ENCODE measurements around the gene HRH3.

HRH3 gene

DNA sequence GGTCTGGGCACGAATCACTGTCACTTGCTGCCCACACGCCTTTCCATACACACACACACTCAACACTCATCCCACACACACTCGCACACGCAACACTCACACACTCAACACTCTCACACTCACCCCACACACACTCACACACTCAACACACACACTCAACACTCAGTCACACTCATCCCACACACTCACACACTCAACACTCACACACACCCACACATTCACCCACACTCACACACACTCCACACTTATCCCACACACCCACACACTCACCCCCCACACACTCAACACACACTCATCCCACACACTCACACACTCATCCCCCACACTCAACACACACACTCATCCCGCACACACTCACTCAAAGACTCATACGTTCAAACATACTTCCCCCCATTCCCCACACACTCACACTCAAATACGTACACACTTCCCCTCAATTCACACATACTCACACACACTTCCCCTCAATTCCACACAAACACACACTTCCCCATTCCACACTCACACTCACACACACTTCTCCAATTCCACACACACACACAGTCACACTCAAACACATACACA is 9.0 kb upstream of the HRH3 start:
- DNase-seq: no peak

DNA sequence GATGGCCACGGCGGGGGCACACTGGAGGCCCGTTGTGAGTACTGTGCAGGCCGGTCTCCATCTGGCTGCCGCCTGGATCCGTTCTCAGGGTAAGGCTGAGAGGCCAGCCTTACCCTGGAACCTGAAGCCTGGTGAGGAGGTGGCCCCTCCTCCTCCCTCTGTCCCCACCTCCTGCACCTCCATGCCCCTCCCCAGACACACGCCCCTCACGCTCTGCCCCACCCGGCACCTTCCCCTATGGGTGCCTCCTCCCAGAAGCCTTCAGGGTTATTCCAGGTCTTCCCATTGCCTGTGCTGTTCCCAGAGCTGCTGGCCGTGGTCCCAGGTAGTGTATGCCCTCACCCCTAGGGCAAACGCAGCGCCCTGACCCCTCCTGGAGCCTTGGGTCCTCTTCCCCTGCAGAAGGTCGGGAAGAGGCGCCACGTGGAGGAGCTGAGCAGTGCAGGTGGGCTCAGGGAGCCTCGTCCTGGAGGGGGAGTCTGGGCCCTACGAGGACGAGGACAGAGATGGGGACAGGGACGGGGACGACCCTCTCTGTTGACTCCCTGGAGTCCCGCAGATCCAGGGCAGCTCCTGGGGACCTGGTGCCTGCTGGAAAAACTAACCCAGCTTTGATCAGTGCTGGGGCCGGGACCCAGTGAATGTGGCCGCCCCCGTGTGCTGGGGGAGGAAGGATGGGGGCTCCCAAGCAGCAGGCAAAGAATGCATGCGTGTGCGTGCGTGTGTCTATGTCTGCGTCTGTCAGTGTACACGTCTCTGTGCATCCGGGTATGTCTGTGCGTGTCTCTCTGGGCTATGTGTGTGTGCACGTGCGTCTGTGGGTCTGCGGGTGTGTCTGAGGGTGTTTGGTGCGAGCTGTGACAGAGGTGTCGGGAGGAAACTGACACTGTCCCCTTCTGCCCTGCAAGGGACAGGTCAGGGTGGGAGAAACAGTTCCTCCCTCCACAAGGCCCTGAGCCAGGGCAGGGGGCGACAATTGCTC is 8.2 kb upstream of the HRH3 start:
- DNase-seq: peak; percentile 32

DNA sequence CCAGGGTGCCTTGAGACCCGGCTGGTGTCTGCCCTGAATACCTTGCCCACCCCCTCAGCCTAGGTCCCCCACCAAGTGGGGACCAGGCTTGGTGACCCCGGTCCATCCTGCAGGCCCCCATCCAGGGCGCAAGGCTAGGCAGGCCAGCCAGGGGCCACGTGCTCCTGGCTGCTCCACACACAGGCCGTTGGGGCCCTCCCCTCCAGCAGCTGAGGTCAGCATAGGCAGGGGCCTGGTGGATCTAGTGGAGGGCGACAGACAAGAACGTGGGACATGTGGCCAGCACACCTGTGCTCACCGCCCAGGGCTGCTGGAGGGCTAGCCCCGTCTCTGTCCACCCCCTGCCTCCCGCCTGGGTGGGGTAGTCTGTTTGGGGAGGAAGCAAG is 7.5 kb upstream of the HRH3 start:
- DNase-seq: no peak

DNA sequence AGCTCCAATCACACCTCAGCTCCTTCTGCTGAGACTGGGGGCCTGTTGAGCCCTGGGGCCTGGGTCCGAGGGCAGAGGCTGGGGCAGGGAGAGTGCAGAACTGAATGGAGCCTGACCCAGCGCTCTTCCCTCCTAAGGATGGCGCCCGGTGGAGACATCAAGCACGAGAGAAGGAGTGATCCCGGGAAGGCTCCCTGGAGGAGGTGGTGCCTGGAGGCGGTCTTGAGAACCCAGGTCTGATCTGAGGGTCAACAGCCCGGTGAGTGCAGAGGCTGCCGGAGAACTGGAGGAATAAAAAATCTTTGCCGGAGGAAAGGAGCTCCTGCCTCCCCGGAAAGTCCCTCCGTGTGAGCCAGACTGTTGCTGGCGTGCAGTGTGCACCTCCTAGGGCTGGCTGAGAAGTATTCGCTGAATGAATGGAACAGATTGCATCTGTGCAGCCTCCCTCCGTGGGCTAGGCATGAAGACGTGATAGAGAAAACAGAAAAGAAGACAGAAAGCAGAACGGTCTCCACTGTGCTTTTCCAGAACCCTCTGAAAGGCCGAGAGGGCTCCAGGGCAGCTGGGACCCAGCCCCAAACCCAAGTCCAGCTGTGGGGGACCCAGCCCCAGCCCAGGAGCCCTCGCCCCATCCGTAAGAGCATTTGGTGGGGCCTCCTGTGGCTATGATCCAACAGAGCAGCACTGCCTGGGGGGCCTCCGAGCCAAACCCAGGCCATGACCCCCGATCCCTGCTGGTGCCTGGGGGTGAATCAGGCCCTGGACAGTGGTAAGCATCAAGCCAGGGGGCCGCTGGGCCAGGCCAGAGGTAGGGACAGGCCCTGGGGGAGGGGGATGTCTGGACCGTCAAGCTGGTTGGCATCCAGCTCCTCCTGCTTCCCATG is 6.9 kb upstream of the HRH3 start:
- no peak for DNase-seq

DNA sequence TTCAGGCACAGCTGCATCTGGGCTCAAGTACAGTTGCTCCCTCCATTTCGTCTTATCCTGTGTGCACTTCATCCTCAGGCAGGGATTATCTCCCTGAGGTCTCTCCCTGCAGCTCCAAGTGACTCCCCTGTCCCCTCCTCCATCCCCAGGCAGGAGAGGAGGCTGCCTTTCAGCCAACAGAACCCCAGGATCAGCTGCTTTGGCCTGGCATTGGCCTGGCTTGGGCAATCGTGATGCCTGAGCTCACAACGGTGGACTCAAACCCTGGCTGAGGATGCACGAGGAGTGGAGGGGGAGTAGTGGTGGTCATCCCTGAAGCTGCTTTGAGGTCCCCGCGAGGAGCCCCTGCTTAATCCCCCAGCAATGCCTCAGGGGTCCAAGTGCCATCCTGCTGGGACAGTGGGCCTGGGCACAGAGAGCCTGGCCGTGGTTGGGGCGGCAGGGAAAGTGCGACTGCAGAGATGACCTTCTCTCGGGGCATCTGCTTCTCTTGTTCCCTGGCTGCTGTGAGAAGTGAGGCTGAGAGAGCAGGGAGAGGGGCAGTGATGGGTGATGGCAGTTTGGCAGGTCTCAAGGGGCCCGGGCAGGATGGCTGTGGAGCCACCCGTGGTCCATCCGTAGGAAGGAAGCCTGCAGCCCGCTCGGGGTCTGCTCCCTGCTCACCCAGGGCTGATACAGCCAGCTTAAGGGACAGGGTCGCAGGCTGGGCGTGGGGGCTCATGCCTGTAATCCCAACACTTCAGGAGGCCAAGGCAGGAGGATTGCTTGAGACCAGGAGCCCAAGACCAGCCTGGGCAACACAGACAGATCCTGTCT is 6.0 kb upstream of the HRH3 start:
- DNase-seq: no peak

DNA sequence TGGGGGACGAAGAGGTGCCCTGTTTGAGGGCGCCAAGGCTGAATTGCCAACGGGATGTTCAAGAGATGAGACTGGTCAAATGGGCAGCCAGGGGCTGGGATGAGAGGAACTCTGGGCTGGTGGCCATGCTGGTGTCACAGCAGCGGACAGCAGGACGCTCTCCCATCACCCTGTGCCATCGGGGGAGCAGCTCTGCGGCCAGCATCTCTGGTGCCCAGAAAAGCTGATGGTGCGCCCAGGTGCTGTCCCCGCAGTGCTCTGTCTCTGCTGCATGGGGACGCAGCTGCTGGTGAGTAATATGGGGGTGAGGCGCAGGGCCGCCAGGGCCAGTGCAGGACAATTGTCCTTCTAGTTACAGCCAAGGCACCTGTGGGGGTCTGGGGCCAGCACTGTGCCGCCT is 4.9 kb upstream of the HRH3 start:
- DNase-seq: no peak

DNA sequence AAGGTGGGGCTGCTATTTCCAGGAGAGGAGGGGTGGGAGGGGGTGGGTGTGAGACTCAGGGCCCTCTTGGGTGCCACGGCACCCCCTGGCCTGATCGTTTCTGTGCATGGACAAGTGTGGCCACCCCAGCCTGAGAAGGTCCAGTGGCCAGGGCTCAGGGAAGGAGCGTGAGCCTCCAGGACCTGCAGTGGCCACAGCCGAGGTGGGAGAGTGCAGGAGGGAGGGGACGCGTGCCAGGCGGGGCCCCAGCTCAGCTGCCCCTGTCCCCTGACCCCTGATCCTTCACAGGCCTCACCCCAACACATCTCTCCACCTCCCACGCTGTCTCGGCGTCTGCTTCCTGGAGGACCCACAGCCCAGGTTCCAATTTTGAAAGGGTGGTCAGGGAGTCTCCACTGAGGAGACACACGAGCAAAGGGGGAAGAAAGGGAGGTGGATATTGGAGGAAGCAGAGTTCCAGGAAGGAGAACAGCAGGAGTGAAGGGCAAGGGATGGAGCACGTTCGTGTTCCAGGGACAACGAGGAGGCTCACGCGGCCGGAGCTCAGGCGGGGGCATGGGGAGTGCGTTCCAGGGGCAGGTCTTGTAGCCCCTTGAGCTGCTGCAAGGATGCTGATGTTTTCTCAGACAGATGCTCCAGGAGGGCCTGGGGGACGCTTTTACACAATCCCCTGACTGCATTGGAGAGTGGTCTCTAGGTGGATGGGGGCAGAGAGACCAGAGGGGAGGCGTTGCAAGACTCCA is 4.2 kb upstream of the HRH3 start:
- DNase-seq: no peak

DNA sequence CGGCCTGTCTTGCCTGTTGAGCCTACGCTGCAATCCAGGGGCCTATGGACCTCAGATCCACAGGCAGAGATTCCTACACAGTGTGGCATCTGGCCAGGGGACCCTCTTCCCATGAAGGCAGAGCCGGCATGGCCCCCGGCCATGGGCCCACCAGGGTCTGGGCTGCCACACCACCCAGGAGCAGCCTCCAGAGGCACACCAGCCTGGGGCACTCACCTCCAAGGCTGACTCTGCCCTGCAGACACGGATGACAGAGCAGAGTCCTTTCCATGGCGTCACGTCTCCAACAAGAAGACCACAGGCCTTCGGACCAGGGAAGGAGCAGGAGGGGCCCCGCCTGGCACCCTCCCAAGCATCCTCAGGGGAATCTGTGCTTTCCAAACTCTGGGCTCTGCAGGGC is 3.5 kb upstream of the HRH3 start:
- DNase-seq: no peak

DNA sequence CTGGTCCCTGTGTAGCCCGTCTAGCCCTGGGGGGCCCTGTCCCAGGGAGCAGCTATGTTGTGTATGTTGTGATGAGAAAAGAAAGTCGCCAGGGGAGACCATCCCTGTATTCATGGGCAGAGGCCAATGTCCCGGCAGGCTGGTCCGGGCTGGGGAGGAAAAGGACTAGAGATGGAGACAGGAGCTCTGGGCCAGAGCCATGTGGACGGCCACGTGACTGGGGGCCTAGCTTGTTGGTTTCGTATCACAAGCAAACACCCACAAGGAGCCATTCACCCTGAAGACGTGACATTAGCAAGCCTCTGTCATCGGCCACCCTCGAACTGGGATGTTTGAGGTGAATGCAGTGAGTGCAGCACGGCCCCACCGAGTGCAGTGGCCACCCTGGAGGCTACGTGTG is 2.9 kb upstream of the HRH3 start:
- DNase-seq: no peak

DNA sequence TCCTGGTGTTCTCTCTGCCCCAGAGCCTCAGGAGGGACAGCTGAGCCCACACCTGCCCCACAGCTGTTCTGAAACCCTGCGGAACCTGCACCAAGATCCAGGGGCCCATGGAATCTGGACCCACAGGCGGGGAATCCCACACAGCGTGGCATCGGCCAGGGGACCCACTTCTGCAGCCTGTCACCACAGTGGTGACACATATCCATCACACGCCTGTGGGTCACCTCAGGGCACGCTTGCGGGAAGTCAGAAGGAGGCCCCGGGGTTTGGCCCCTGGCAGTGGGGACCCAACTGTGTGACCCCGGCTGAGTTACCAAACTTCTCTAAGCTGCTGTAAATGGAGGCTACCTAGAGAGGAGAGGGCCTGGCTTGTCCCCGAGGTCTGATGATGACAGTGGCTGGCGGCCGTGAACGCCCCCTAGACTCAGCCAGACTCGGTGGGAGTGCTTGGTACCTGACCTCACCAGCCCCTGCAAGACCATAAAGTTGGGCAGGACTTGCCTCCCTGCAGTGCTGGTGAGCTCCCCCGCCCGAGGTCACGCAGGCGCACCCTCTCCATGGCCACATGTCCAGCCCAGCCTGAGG is 2.3 kb upstream of the HRH3 start:
- DNase-seq: no peak

DNA sequence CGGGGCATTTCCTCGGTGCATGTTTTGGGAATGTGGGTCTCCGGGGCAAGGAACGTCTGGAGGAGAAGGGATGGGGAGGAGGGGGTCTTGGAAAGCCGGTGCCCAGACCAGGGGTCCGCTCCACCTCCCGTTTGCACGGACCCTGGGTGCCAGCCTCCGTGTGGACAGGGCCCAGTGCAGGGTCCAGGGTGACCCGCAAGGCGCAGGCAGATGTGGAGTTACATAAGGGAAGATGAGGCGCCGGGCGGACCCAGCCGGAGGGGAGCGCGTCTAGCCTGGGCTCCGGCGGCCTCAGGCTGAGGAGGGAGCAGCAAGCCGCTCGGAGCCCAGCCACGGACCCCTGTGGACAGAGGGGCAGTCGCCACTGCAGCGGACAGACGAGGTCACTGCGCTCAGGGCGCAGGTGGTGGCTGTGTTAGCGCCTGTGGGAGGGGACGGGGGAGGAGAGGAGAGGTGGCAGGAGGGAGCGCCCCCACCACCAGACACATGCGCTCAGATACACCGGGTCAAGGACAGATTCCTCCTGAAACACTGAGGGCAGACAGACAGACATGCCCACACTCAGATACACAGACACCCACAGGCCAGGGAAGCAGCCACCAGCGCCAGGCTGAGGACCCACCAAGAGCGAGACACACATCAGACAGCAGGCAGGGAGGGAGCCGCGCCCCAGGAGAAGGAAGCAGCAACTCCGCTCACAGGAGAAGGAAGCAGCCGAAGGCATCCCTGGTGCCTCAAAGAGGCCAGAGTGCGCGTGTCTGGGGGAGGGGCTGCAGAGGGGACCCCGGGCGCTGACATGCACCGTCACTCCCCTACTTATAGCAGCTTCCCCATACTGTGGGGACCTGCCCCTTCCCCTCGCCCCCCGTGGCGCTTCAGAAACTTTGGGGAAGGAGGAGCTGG is 839 bp upstream of the HRH3 start:
- peak; percentile 36 for DNase-seq

DNA sequence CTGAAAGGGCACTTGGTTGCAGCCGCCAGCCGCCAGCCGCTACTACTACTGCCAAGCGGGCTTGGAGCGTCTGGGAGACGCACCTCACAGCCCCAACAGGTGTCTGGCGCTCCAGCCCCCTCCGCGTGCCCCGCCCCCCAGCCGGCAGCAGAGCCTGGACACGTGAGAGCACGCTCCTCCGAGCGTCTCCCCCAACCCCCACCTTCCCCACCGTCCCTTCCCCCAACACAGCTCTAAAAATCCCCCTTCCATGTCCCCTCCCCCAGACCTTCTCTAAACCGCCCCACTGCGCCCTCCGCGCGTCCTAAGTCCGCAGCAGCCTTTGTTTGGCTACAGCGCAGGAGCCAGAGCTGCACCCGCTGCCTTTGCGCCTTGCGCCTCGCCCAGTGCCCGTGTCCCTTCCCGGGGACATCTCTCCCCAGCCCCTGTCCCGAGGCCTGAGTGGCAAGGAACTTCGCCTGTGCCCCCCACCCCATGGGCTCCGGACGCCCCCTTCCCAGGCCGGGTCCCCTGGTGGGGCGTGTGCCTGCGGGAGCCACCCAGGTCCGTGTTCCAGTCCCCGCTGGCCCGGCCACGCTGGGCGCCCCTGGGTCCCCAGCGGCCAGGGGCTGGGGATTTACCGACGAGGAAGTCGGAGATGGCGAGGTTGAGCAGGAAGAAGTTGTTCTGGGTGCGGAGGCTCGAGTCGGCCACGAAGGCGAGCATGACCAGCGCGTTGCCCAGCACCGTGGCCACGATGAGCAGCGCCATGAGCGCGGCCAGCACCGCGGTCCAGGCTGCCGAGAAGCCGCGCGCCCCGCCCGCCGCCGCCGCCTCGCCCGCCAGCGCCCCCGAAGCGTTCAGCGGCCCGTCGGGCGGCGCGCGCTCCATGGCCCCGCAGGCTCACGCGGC is 732 bp downstream of the HRH3 start:
- peak; percentile 79 for DNase-seq

DNA sequence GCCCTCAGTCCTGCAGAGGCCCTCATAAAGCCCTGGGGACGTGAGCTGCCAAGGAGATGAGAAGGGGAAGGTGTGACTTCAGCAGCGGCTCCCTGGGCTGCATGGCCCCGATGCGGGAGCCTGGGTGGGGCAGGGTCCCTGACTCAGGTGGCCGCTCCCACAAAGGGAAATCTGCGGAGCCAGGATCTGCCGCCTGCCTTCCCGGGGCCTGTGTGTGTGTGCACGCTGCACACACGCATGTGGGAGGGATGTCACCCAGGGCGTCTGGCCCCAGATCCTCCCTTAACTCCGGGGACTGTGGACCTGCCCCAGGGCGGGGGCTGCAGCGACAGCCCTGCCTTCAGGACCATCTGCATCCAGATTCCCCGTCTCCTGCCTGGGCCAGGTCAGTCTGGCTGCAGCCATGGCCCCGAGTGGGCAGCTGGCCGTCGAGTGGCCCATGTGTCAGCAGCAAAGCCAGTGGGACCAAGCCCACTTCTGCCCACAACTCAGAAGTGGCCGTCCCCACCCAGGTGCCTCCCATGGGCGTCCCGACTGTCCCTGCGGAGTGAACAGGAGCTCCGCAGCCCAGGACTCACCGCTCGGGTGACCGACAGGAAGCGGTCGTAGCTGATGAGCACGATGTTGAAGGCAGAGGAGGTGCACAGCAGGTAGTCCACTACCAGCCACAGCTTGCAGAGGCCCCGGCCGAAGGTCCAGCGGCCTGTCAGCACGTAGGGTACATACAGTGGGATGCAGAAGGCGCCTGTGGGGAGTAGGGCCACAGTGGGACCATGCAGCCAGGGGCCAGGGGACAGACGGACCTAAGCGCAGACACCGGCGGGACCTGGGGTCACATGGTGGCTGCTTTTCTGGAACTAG is 1.9 kb downstream of the HRH3 start:
- DNase-seq: no peak

DNA sequence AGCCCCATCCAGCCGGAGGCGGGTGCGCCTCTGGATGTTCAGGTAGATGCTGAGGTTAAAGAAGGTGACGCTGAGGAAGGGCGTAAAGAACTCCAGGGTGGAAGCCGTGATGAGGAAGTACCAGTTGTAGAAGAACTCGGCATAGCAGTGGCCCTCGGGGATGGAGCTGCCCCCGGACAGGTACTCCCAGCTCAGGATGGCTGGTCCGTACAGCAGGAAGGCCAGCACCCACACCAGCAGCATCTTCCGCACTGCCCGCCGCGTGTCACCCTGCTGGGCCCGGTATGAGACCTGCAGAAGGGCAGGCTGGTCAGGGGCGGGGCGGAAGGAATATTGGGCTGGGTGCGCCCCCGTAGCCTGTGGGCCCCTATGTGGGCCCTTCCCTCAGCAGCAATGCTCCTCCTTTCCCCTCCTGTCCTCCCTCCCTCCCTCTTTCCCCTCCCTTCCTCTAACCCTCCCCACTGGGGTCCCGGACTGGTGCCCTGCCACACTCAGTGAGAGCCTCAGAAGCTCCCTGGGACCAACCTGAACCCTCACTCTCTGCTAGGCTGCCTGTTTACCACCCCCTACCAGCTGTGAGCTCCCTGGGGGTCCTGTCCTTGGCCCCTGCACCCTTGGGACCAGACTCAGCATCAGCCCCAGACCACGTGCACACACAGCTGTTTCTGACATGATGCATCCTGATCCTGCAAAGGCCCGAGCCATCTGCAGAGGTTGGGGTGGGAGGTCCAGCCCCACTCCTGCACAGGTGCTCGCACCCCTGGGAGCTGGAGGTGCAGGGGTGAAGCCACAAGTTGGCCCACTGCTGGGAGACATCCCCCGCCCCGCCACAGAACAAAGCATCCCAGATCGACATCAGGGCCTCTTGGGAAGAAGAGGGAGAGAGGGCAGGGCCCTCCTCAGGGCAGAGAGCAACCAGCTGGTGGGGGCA is 3.2 kb downstream of the HRH3 start:
- DNase-seq: no peak

DNA sequence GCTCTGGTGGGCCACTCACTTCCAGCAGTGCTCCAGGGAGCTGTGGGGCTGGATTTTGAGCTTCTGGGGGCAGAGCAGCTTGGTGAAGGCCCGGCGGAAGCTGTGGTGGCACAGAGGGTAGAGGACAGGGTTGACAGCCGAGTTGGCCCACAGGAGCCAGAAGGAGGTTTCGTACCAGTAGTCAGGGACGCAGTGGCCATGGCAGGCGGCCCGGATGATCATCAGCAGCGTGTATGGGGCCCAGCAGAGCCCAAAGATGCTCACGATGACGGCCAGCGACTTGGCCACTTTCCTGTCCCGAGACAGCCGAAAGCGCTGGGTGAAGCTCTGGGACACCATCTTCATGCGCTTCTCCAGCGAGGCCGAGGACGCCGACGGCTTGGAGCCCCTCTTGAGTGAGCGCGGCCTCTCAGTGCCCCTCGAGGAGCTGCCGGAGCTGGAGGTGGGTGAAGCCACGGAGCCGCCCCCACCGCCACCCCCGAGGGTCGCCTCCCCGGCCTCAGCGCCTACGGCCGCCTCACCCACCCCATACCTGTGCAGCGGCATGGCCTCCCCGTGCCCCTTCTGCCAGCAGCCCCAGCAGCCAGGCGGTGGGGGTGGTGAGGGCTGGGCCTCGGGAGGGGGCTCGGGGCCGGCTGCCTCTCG is 4.0 kb downstream of the HRH3 start:
- DNase-seq: no peak

All from NCI-H69 (cell line).